T-cell (primary cell): ENCODE measurements around the gene PROSER2. TPM values are rescaled to one million over a fixed set of nuclear protein-coding genes. Genes with fewer than 3 reads are reported as not detected.

ENCODE experiments used
- ATAC-seq, 4 experiments: fragments of 200-7000 bp in 3 of 4; fragments of 150-1000 bp in 1 of 4; cut with Tn5 transposase; replicated peaks in 1 of 4; 1 replicate in 3 of 4; 2 replicates in 1 of 4; pipeline ENCODE4 v1.10.0; 2021; ENCODE audit warnings: moderate library complexity in 3 of 4, mild to moderate bottlenecking in 2 of 4, moderate number of reproducible peaks in 1 of 4
- CTCF ChIA-PET, 2 donors: fragments of 300-600 bp; sonication (Branson Sonifier 250); formaldehyde crosslinking; loops; one replicate each; lab custom pipeline; 2022; ENCODE audit warnings: antibody characterized with exemption in 2 of 2; lab: Charles Lee
- POLR2A ChIA-PET, 2 donors: fragments of 300-600 bp; sonication (Branson Sonifier 250); formaldehyde crosslinking; loops; one replicate each; lab custom pipeline; 2022; ENCODE audit warnings: antibody characterized with exemption in 2 of 2; lab: Charles Lee
- DNase-seq, 35 experiments: peaks; one replicate each; pipeline versions ENCODE4 v3.0.0 to v3.0.0-alpha.2; 2013 to 2023
- H3K27ac ChIP-seq: one replicate; pipeline ENCODE4 v1.5.1; 2013; ENCODE audit warnings: low read length
- H3K27me3 ChIP-seq, 2 experiments: replicated peaks in 1 of 2; 1 replicate in 1 of 2; 2 replicates in 1 of 2; pipeline versions ENCODE4 v1.6.1 to v1.7.0; 2013; ENCODE audit warnings: low read length in 1 of 2, mixed read lengths in 1 of 2; ENCODE audit not compliant: control insufficient read depth in 2 of 2, insufficient read depth in 2 of 2; ENCODE audit errors: extremely low read depth in 1 of 2
- H3K36me3 ChIP-seq, 2 donors: 1 replicate in 1 of 2; 2 replicates in 1 of 2; pipeline versions ENCODE4 v1.6.1 to v1.7.0; 2013; ENCODE audit warnings: low read length in 1 of 2; ENCODE audit not compliant: control insufficient read depth in 2 of 2, insufficient read depth in 1 of 2; ENCODE audit errors: extremely low read depth in 1 of 2
- H3K4me1 ChIP-seq, 2 experiments: 1 replicate in 1 of 2; 2 replicates in 1 of 2; pipeline versions ENCODE4 v1.6.1 to v1.7.0; 2013; ENCODE audit warnings: low read length in 2 of 2, mixed read lengths in 1 of 2; ENCODE audit not compliant: insufficient read depth in 2 of 2, control insufficient read depth in 1 of 2; ENCODE audit errors: extremely low read depth in 1 of 2
- H3K4me3 ChIP-seq, 2 donors: 1 replicate in 1 of 2; 2 replicates in 1 of 2; pipeline versions ENCODE4 v1.5.1 to v1.7.0; 2013; ENCODE audit warnings: mild to moderate bottlenecking in 2 of 2, low read length in 1 of 2, moderate library complexity in 1 of 2; ENCODE audit not compliant: control insufficient read depth in 1 of 2; ENCODE audit errors: extremely low read depth in 1 of 2
- H3K9me3 ChIP-seq: 2 replicates; pipeline ENCODE4 v1.7.0; 2013
- H3K27ac Mint-ChIP-seq, 2 donors: one replicate each; pipeline ENCODE4 v1.8.0; 2020 to 2021; ENCODE audit warnings: mild to moderate bottlenecking in 2 of 2, mixed read lengths in 2 of 2
- H3K27me3 Mint-ChIP-seq, 2 donors: one replicate each; pipeline ENCODE4 v1.8.0; 2021 to 2022; ENCODE audit warnings: mixed read lengths in 2 of 2
- H3K36me3 Mint-ChIP-seq: one replicate; pipeline ENCODE4 v1.8.0; 2021; ENCODE audit warnings: mixed read lengths
- H3K4me1 Mint-ChIP-seq, 3 donors: one replicate each; pipeline ENCODE4 v1.8.0; 2020 to 2022; ENCODE audit warnings: mixed read lengths in 3 of 3, mild to moderate bottlenecking in 1 of 3
- H3K4me3 Mint-ChIP-seq, 3 donors: one replicate each; pipeline ENCODE4 v1.8.0; 2020 to 2022; ENCODE audit warnings: mild to moderate bottlenecking in 3 of 3, mixed read lengths in 3 of 3, moderate library complexity in 3 of 3
- H3K9me3 Mint-ChIP-seq, 3 donors: one replicate each; pipeline ENCODE4 v1.8.0; 2020 to 2022; ENCODE audit warnings: mixed read lengths in 3 of 3
- WGBS: methylation state at CpG from one replicate; pipeline ENCODE4 v1.1.5; 2013; ENCODE audit warnings: missing lambda C conversion rate; ENCODE audit not compliant: insufficient coverage; 5-methylcytosine and 5-hydroxymethylcytosine counted together
- total RNA-seq, 35 experiments: library from RNA in 6 of 35; stranded (reverse) in 6 of 35; fragments of 120-200 nt in 1 of 35; gene quantifications; one replicate each; pipeline versions ENCODE4 v1.2.1 to v1.2.4 and lab custom pipeline; 2013 to 2026

The PROSER2 gene
- total RNA-seq, 5 donors from 2014 or later (not counting 1 experiment from before 2014, with no cell fraction given): 1.7 to 4.8 (median 4.0) TPM

- DNase-seq: no peak
- Histone ChIP-seq H3K9me3 (no peaks in the 10 kb centered on the region), H3K4me1 (peaks cover 5 to 7% of the 10 kb centered on the region in 2 experiments), H3K27me3 (peaks cover 0 to 25% of the 10 kb centered on the region in 2 experiments), H3K4me3 (peak overlapping the region in 1 of 2 donors; percentile 75), H3K27ac (no peak overlapping the region), H3K36me3 (no peaks in the 10 kb centered on the region)
- H3K4me3 Mint-ChIP-seq: peak overlapping the region in 1 of 3 donors; percentile 74
- no peaks in the 10 kb centered on the region for H3K9me3 Mint-ChIP-seq
- ChIA-PET CTCF (interaction anchor here in 1 of 2 donors (0.6 kb wide), 1 partner anchor 1618 kb away, joined by 3 read pairs; no protein-coding TSS in a partner anchor), POLR2A (no interaction called here)
- no peak overlapping the region for H3K27ac Mint-ChIP-seq
- WGBS: 25% methylated on average over 2 of the region's 8 CpGs
- H3K36me3 Mint-ChIP-seq: no peaks in the 10 kb centered on the region
- H3K4me1 Mint-ChIP-seq: peaks cover 10 to 16% (median 15%) of the 10 kb centered on the region in 3 donors
- ATAC-seq: no peak
- H3K27me3 Mint-ChIP-seq: peaks cover 33 to 50% of the 10 kb centered on the region in 2 donors
Observed at GRCh38 chr10:11822809-11823121, 391 bp upstream of the PROSER2 start.

DNA sequence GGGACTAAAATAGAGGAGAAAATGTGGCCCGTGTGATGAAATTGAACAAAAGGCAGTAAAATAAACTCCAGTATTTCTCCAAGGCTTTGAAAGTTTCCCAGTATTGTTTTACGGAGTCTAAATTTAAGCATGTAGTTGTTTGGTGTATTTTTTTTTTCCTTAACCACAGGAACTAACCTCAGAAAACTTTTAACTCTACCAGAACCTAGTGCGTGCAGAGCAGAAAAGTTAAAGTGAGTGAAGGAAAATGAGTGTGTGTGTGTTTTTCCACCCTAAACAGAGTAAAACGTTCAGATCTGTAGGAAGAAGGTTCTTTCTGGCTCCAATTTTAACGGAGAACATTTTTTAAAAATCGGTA is 812 bp downstream of the PROSER2 start:
- Mint-ChIP-seq H3K27me3 (peaks cover 37 to 57% of the 10 kb centered on the region in 2 donors), H3K4me3 (peak overlapping the region; percentile 66 to 81 (median 74)), H3K27ac (peak overlapping the region in 1 of 2 donors; percentile 20), H3K36me3 (no peaks in the 10 kb centered on the region), H3K9me3 (no peaks in the 10 kb centered on the region), H3K4me1 (peaks cover 10 to 16% (median 15%) of the 10 kb centered on the region in 3 donors)
- H3K4me1 ChIP-seq: peaks cover 5 to 7% of the 10 kb centered on the region in 2 experiments
- peak overlapping the region; percentile 48 to 75 for H3K4me3 ChIP-seq
- no CpG with 5 or more reads among the region's 6 CpGs for WGBS
- H3K9me3 ChIP-seq: no peaks in the 10 kb centered on the region
- ChIA-PET POLR2A (no interaction called here), CTCF (no interaction called here)
- peak in 2 of 4 experiments; percentile 5 to 35 for ATAC-seq
- no peak overlapping the region for H3K27ac ChIP-seq
- DNase-seq: peak in 1 of 35 experiments; percentile 8
- H3K27me3 ChIP-seq: peaks cover 0 to 25% of the 10 kb centered on the region in 2 experiments
- no peaks in the 10 kb centered on the region for H3K36me3 ChIP-seq

- H3K4me3 Mint-ChIP-seq: peak overlapping the region; percentile 66 to 81 (median 74)
- Histone ChIP-seq H3K4me3 (no peak overlapping the region), H3K9me3 (no peaks in the 10 kb centered on the region), H3K4me1 (peaks cover 5 to 7% of the 10 kb centered on the region in 2 experiments), H3K27me3 (peaks cover 0 to 21% of the 10 kb centered on the region in 2 experiments), H3K27ac (no peak overlapping the region), H3K36me3 (no peaks in the 10 kb centered on the region)
- H3K27ac Mint-ChIP-seq: no peak overlapping the region
- H3K9me3 Mint-ChIP-seq: no peaks in the 10 kb centered on the region
- peaks cover 10 to 16% (median 15%) of the 10 kb centered on the region in 3 donors for H3K4me1 Mint-ChIP-seq
- H3K27me3 Mint-ChIP-seq: peaks cover 37 to 56% of the 10 kb centered on the region in 2 donors
- no peak for DNase-seq
- ATAC-seq: no peak
- WGBS: 69% methylated on average over 2 of the region's 6 CpGs
- no peaks in the 10 kb centered on the region for H3K36me3 Mint-ChIP-seq
- ChIA-PET POLR2A (no interaction called here), CTCF (no interaction called here)
Observed at GRCh38 chr10:11824376-11824775, 1.2 kb downstream of the PROSER2 start.

- CTCF ChIA-PET: no interaction called here
- no peak for DNase-seq
- Histone ChIP-seq H3K27ac (no peak overlapping the region), H3K9me3 (no peaks in the 10 kb centered on the region), H3K4me1 (peaks cover 5 to 7% of the 10 kb centered on the region in 2 experiments), H3K36me3 (no peaks in the 10 kb centered on the region), H3K4me3 (no peak overlapping the region), H3K27me3 (peaks cover 0 to 22% of the 10 kb centered on the region in 2 experiments)
- H3K4me1 Mint-ChIP-seq: peaks cover 6 to 12% (median 11%) of the 10 kb centered on the region in 3 donors
- POLR2A ChIA-PET: no interaction called here
- no peak overlapping the region for H3K27ac Mint-ChIP-seq
- WGBS: 74% methylated on average over 3 of the region's 11 CpGs
- no peaks in the 10 kb centered on the region for H3K36me3 Mint-ChIP-seq
- peak overlapping the region in 1 of 3 donors; percentile 74 for H3K4me3 Mint-ChIP-seq
- H3K9me3 Mint-ChIP-seq: no peaks in the 10 kb centered on the region
- peaks cover 34 to 51% of the 10 kb centered on the region in 2 donors for H3K27me3 Mint-ChIP-seq
- no peak for ATAC-seq
Observed at GRCh38 chr10:11824825-11825224, 1.7 kb downstream of the PROSER2 start.

DNA sequence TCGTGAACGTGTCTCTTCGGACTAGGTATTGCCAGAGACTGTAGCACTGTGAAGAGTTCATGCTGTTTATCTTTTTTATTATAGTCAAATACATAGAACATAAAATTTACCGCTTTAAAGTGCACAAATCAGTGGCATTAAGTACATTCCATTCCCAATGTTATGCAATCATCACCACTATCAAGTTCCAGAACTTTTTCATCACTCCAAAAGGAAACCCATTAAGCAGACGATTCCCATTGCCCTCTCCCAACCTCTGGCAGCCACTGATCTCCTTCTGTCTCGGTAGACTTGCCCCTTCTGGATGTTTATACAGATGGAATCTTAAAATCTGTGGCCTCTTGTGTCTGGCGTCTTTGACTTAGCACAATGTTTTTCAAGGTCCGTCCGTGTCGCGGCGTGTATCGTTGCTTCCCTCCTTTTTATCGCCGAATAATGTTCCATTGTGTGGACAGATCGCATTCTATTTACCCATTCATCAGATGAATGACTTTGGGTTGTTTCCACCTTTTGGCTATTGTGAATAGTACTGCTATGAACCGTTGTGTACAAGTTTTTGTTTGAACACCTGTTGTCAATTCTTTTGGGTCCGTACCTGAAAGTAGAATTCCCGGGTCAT is 2.7 kb downstream of the PROSER2 start:
- H3K4me1 ChIP-seq: peaks cover 5 to 7% of the 10 kb centered on the region in 2 experiments
- 93% methylated on average over 10 of the region's 19 CpGs for WGBS
- Mint-ChIP-seq H3K9me3 (no peaks in the 10 kb centered on the region), H3K4me1 (peaks cover 6 to 11% (median 9%) of the 10 kb centered on the region in 3 donors), H3K36me3 (no peaks in the 10 kb centered on the region), H3K4me3 (no peak overlapping the region), H3K27ac (no peak overlapping the region), H3K27me3 (peaks cover 37 to 48% of the 10 kb centered on the region in 2 donors)
- H3K36me3 ChIP-seq: no peaks in the 10 kb centered on the region
- no peak overlapping the region for H3K27ac ChIP-seq
- ATAC-seq (no peak), DNase-seq (no peak)
- ChIA-PET POLR2A (no interaction called here), CTCF (interaction anchor here in 1 of 2 donors (0.5 kb wide), 1 partner anchor 51 kb away, joined by 3 read pairs; no protein-coding TSS in a partner anchor)
- no peak overlapping the region for H3K4me3 ChIP-seq
- no peaks in the 10 kb centered on the region for H3K9me3 ChIP-seq
- H3K27me3 ChIP-seq: peaks cover 0 to 20% of the 10 kb centered on the region in 2 experiments

- Histone ChIP-seq H3K9me3 (no peaks in the 10 kb centered on the region), H3K27me3 (peaks cover 0 to 19% of the 10 kb centered on the region in 2 experiments), H3K27ac (no peak overlapping the region), H3K36me3 (no peaks in the 10 kb centered on the region), H3K4me3 (no peak overlapping the region), H3K4me1 (peaks cover 5 to 7% of the 10 kb centered on the region in 2 experiments)
- Mint-ChIP-seq H3K36me3 (no peaks in the 10 kb centered on the region), H3K27me3 (peaks cover 35 to 41% of the 10 kb centered on the region in 2 donors), H3K4me3 (no peak overlapping the region), H3K4me1 (peaks cover 6 to 11% (median 9%) of the 10 kb centered on the region in 3 donors), H3K9me3 (no peaks in the 10 kb centered on the region), H3K27ac (no peak overlapping the region)
- POLR2A ChIA-PET: no interaction called here
- no peak for DNase-seq
- WGBS: 95% methylated on average over 6 of the region's 10 CpGs
- no peak for ATAC-seq
- CTCF ChIA-PET: no interaction called here
Observed at GRCh38 chr10:11827006-11827405, 3.9 kb downstream of the PROSER2 start.
